CD4-positive, alpha-beta T cell treated with Interleukin-4 for 1 hour (primary cell): ENCODE results near the gene TMEM116.
"Not testable (repeated sequence)": the region's sequence is repeated elsewhere in the genome, so short reads cannot be mapped to it uniquely, and the experiment has no call there.

Experiments
- DNase-seq, 2 donors: peaks; one replicate each; pipeline ENCODE4 v3.0.0-alpha.2; 2020 to 2022

Gene TMEM116

DNA sequence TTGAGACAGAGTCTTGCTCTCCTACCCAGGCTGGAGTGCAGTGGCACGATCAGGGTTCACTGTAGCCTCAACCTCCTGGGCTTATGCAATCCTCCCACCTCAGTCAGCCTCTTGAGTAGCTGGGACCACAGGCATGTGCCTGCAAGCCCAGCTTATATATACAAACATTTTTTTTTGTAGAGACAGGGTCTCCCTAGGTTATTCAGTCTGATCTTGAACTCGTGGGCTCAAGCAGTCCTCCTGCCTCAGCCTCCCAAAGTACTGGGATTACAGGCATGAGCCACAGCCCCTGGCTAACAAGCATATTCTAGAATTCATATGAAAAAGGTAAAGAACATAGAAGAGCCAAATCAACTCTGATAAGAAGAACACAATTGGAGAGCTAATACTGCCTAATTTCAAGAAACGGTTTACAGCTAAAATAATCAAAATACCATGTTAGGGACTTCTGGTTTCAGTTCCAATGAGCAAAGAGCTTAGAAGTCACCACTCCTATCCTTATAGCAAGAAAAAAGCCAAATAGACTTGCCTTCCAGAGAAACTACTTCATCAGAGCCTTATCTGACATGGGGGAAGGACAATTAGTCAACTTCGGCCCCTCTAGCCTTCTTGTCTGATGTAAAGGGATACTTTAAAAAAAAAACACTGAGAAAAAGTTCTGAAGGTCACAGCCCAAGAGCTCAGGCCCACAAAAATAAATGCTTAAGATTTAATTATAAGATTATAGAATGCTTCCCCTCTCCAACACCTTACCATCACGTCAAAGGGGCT lies 37.6 kb downstream of the TMEM116 start:
- DNase-seq: no peak

DNA sequence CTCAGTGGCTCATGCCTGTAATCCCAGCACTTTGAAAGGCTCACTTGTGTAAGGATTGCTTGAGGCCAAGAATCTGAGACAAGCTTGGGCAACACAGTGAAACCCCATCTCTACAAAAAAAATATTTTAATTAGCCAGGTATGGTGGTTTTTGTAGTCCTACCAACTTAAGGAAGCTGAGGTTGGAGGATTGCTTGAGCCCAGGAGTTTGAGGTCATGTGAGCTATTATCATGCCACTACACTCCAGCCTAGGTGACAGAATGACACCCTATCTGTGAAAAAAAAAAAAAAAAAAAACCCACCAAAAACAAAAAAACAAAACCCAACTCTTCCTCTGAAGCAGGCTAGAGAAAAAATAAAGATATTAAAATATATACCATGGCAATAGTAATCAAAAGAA lies 41.2 kb downstream of the TMEM116 start:
- peak; percentile 24 to 49 for DNase-seq

DNA sequence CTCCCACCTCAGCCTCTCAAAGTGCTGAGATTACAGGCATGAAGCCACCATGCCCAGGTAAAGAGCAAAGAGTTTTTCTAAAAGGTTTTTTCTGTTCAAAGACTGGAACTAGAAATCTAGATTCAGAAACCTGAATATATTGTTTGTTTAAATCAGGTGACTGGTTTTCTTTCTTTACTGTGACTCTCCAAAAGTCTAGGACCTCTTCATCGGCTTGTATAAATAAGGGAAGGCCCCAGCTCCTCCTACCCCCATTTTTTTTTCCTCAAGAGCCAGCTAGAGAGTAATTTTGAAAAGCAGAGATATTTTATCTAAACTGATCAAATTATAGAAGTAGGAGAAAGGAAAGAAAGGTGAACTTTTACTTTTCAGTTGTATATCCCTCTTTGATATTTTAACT lies 48.0 kb downstream of the TMEM116 start:
- DNase-seq: no peak

DNA sequence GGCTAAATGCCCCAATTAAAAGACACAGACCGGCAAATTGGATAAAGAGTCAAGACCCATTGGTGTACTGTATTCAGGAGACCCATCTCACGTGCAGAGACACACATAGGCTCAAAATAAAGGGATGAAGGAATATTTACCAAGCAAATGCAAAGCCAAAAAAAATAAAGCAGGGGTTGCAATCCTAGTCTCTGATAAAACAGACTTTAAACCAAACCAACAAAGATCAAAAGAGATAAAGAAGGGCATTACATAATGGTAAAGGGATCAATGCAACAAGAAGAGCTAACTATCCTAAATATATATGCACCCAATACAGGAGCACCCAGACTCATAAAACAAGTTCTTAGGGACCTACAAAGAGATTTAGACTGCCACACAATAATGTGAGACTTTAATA lies 53.4 kb downstream of the TMEM116 start:
- not testable (repeated sequence) for DNase-seq

DNA sequence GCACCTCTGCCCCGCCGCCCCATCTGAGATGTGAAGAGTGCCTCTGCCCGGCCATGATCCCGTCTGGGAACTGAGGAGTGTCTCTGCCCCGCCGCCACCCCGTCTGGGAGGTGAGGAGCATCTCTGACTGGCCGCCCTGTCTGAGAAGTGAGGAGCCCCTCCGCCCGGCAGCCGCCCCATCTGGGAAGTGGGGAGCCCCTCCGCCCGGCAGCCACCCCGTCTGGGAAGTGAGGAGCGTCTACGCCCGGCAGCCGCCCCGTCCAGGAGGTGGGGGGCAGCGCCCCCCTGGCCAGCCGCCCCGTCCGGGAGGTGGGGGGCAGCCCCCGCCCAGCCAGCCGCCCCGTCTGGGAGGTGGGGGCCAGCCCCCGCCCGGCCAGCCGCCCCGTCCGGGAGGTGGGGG lies 55.7 kb downstream of the TMEM116 start:
- DNase-seq: not testable (repeated sequence)

GRCh38 chr12:111954969-111955368 lies 58.0 kb downstream of the TMEM116 start:
- no peak for DNase-seq

DNA sequence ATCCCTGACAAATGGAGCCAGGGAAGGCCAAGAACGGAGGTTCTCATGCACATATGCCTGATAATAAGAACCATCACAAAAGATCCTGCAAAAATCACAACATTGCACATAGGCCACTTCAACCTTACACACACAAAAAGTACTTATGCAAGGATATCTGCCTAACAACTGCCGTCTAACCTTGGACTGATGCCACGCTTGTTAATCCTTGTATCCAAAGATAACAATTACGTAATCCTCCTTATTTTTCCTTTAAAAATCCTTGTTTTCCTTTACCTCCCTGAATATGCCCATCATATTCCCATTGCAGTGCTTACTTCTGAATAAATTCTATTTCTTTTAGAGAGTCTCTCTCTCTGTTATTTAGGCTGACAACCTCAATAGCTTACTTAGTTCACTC lies 59.5 kb downstream of the TMEM116 start:
- no peak for DNase-seq

DNA sequence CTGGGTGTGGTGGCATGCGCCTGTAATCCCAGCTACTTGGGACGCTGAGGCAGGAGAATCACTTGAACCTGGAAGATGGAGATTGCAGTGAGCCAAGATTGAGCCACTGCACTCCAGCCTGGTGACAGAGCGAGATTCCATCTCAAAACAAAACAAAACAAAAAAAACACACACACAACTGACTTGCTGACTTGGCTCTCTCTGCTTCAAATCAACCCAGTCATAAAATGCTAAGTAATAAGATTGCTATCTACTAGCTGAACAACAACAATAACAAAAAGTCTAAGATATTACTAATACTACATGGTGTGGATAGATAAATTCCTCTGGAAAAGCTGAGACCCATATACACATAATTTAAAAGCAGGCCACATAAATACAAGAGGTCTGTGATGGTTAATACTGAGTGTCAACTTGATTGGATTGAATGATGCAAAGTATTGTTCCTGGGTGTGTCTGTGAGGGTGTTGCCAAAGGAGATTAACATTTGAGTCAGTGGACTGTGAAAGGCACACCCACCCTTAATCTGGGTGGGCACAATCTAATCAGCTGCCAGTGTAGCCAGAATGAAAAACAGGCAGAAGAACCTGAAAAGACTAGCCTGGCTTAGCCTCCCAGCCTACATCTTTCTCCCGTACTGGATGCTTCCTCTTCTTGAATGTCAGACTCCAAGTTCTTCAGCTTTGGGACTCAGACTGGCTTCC lies 60.7 kb downstream of the TMEM116 start:
- DNase-seq: not testable (repeated sequence)

GRCh38 chr12:111950961-111951676 lies 61.8 kb downstream of the TMEM116 start:
- peak in 1 of 2 donors; percentile 34 for DNase-seq

DNA sequence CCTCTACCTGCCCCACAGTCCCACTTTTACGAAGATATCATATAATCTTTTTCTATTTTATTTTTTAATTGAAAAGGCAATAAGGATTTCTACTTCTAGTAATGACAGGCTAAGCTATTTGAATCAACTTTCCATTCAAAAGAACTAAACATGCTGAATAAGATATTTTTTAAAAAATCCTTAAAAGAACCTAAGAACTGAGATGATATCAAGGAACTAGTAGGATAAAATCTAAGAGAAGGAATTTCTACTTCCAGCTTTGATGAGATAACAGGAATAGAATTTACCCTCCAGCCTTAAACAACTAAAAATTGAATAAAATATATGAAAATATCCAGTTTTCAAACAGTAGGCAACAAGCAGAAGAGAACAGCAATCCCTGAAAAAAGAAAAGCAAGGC lies 69.0 kb downstream of the TMEM116 start:
- no peak for DNase-seq

- no peak for DNase-seq
Observed at GRCh38 chr12:111942557-111942956, 70.4 kb downstream of the TMEM116 start.

GRCh38 chr12:111937429-111937828 lies 75.5 kb downstream of the TMEM116 start:
- no peak for DNase-seq

DNA sequence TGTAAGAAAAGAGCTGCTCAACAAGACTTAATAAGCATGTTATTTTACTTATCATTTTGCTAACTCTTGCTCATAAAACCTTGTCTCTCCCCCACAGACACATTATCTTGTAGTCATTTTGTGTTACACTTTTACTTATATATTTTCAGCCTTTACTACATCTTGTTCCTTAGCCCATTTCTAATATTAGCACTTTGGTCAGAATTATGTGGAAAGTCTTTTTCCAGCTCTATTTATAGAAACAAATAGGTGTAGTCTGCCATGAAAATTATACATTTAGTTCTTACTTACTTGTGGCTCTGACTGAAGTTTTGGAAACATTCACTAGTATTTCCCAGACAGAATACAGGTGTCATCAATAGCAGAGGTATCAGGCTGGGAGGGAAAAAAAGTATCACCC lies 76.1 kb downstream of the TMEM116 start:
- no peak for DNase-seq

DNA sequence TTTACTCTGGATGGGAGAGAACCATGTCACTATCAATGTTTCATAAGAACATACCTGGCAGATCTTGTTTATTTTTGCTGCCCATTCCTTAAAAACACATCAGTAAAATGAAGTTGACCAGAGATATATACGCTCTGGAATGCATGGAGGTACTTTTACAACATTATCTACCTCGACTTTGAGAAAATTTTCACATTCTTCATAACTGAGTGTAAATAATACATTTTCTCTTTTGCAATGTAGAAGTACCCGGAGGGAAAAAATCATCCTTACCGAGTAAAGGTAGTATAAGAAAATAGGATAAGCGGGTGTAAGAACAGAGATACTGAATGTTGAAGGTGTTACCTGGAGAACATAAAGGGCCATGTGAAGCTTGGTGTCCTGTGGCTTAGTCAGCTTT lies 80.7 kb downstream of the TMEM116 start:
- no peak for DNase-seq

DNA sequence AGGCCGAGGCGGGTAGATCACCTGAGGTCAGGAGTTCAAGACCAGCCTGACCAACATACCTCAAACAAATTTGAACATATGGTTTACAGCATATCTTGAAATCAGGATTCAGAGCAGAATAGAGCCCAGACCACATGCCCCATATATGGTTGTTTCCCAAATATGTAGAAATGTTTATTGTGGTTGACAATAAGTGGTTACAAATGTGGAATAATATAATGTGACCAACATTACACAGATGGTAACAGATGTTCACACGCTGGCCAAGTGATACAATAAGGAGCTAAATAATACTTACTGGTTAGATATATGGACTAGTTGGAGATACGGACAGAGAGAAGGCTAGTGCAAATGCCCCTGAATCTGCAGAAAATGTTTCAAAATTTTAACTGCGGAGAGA lies 85.6 kb downstream of the TMEM116 start:
- DNase-seq: no peak

DNA sequence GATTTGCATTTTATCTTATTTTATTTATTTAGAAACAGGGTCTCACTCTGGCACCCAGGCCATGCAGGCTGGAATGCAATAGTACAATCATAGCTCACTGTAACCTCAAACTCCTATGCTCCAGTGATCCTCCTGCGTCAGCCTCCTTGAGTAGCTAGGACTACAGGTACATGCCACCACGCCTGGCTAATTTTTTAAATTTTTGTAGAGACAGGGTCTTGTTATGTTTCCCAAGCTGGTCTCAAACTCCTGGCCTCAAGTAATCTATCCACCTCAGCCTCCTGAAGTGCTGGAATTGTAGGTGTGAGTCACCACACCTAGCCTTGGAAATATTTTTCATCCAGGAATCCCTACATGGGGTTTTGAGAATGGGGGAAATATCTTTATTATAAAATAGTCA lies 86.3 kb downstream of the TMEM116 start:
- no peak for DNase-seq

- DNase-seq: no peak
Observed at GRCh38 chr12:111925171-111925570, 87.8 kb downstream of the TMEM116 start.

DNA sequence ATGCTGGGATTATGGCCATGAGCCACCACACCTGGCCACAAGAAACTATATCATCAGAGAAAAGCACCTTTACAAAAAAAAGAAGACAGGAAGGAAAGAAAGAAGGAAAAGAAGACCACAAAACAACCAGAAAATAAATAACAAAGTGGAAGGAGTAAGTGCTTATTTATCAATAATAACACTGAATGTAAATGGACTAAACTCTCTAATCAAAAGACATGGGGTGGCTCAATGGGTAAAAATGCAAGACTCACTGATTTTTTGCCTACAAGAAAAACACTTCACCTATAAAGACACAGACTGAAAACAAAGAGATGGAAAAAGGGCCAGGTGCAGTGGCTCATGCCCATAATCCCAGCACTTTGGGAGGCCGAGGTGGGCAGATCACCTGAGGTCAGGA lies 105.2 kb downstream of the TMEM116 start:
- no peak for DNase-seq

DNA sequence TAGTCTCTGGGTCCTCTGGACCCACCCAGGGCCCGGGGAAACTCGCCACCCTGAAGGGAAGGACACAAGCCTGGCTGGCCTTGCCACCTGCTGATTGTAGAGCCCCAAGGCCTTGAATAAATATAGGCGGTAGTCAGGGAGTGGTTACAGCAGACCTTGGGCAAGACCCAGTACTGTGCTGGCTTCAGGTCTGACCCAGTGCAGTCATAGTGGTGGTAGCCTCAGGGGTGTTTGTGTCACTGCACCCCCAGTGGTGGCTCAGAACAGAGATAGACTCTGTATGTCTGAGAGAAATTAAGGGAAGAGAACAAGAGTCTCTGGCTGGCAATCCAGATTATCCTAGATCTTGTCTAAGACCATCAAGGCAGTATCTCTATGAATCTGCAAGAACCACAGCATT lies 107.5 kb downstream of the TMEM116 start:
- DNase-seq: no peak

GRCh38 chr12:111904446-111904975 lies 108.5 kb downstream of the TMEM116 start:
- no peak for DNase-seq

DNA sequence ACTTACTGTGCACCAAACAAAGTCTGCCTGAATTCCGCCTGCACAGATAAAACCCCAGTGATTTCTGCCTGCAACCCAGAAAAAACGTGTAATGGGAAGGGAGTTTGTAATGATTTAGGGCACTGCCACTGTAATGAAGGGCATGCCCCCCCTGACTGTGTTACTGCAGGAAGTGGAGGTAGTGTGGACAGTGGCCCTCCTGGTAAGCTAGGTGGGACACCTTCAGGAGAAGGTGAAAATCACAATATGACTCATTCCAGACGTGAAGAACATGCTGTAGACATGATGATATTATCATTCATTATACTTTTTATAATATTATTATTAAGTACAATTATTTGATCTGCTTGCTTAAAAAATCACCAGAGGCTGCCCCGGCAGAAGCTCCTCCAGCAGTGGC lies 111.8 kb downstream of the TMEM116 start:
- DNase-seq: no peak

DNA sequence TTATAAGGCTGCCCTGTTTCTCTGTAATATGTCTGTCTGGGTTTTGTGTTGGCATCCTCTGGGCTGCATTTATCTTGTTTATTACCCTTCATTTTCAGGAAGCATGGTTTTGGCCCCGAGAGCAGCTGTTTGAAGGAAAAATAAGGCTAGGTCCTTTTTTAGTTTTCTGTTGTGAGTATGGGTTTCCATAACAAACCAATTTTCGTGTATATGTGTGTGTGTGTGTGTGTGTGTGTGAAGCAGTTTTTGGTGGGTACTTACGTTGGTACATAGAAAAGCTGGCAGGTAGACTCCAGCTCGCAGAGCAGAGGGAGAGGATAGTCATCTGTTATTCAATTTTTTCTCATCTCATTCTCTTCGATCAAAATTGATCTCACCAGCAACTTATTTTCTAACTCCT lies 118.4 kb downstream of the TMEM116 start:
- no peak for DNase-seq

GRCh38 chr12:111893287-111893686 lies 119.7 kb downstream of the TMEM116 start:
- no peak for DNase-seq
